Fibroblast of mammary gland (primary cell): ENCODE measurements around the gene CST5.

ENCODE experiments used
- DNase-seq: peaks from one replicate; pipeline ENCODE4 v3.0.0-alpha.2; 2010; ENCODE audit warnings: low read depth
- H3K4me3 ChIP-seq: 2 replicates; pipeline ENCODE4 v1.5.1; 2011; ENCODE audit warnings: low read depth, mild to moderate bottlenecking, low read length, moderate library complexity; ENCODE audit not compliant: control insufficient read depth
- TF ChIP-seq, protein P1 (sequence below): conservative IDR thresholded peaks from 2 replicates; pipeline ENCODE4 v1.5.1; 2011; ENCODE audit warnings: low read depth, low read length, inconsistent platforms; ENCODE audit not compliant: control insufficient read depth, insufficient read depth

The CST5 gene, protein sequence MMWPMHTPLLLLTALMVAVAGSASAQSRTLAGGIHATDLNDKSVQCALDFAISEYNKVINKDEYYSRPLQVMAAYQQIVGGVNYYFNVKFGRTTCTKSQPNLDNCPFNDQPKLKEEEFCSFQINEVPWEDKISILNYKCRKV

DNA sequence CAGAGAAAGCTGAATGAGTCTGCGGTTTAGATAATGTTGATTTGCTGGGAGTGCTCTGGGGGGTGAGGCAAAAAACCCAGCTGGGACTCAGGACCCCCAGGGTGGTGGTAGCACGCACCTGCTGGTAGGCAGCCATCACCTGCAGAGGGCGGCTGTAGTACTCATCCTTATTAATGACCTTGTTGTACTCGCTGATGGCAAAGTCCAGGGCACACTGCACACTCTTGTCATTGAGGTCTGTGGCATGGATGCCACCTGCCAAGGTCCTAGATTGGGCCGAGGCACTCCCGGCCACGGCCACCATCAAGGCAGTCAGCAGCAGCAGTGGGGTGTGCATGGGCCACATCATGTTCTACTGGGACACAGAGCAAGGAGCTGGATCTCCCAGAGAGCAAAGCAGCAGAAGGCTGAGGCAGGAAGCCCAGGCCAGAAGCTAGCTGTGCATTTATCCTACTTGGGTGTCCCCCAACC lies at the start of gene CST5:
TSS of gene CST5 (minus strand) at position 421 of the 471 bp plus-strand sequence. CDS start at position 349, 72 bp downstream.
- no peak within 1 kb of the TSS for H3K4me3 ChIP-seq
- DNase-seq = no peak
- TF ChIP-seq, protein P1, sequence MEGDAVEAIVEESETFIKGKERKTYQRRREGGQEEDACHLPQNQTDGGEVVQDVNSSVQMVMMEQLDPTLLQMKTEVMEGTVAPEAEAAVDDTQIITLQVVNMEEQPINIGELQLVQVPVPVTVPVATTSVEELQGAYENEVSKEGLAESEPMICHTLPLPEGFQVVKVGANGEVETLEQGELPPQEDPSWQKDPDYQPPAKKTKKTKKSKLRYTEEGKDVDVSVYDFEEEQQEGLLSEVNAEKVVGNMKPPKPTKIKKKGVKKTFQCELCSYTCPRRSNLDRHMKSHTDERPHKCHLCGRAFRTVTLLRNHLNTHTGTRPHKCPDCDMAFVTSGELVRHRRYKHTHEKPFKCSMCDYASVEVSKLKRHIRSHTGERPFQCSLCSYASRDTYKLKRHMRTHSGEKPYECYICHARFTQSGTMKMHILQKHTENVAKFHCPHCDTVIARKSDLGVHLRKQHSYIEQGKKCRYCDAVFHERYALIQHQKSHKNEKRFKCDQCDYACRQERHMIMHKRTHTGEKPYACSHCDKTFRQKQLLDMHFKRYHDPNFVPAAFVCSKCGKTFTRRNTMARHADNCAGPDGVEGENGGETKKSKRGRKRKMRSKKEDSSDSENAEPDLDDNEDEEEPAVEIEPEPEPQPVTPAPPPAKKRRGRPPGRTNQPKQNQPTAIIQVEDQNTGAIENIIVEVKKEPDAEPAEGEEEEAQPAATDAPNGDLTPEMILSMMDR = no peak

DNA sequence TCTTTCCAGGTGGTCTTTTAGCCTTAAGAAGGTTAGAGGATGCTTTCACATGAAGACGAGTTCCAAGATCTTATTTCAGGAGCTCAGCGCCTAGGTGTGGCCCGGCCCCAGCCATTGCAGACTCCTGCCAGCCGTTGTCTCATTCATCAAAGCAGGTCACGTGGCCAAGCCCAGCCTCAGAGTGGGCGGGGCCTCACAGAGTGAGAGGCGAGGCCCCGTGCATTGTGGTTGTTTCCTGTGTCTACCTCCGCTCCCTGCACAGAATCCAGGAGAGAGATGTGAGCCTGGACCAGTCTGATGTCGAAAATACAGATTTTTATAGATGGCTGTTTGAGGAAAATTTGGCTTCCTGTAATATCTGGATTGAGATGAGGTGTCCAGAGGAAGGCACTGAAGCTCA lies 49.2 kb upstream of the CST5 start:
- no peak for DNase-seq
- no peak overlapping the region for H3K4me3 ChIP-seq
- TF ChIP-seq, protein P1 = no peak

DNA sequence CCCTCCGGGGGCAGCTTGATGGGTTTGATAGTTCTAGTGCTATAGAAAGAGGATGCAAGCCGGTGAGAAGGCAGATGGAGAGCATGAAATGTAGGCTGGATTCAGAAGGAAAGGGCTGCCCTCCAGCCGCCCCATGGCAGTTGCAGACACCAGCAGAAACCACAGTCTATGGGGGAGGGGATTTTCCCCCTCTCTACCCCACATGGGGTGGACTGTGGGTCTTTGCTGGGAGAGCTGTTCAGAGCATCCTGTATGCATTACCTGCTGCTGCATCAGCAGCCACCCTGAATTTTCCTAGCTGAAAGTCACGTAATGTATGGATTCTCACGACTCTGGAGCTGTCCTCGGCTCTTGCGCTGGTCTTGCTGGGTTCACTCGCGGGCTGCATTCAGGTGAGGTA lies 48.8 kb upstream of the CST5 start:
- H3K4me3 ChIP-seq = no peak overlapping the region
- TF ChIP-seq, protein P1 = no peak
- no peak for DNase-seq

DNA sequence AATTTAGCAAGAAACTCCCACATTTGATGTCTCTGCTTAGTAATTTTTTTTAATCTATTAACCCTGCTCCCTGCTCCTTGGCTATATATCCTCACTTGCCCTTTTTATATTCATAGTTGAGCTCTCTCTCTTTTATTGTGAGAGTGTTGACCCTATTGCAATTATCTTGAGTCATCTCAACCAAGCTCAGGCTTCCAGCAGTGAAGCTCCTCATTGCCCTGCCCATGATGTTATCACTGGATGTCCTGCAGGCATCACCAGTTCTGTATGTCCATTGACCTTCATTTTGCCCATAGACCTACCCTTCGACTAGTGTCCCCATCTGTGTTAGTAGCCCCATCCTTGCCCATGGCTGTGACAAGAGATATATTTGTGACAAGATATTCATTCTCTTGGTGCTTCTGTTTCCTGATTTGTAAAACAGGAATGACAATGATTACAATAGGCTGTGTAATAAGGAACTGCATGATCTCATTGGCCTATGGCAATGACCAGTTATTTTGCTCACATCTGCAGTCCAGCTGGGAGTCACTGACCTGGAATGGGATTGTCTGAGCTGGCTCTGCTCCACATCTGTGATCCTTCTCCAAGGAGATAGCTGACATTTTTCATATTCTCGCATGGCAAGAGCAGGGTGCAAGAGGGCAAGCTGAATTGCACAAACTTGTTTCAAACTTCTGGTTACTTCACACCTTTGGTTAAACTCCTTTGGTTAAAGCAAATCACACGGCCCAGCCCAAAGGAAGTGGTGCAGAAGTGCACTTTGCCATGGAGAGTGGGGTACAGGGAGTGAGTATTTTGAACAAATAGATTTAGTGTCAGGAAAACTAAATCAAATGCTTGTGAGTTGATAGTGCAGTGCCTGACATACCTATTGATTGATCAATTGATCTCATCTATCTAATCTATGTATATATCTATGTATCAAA lies 47.7 kb upstream of the CST5 start:
- no peak overlapping the region for H3K4me3 ChIP-seq
- peak; percentile 43 for DNase-seq
- TF ChIP-seq, protein P1 = no peak

DNA sequence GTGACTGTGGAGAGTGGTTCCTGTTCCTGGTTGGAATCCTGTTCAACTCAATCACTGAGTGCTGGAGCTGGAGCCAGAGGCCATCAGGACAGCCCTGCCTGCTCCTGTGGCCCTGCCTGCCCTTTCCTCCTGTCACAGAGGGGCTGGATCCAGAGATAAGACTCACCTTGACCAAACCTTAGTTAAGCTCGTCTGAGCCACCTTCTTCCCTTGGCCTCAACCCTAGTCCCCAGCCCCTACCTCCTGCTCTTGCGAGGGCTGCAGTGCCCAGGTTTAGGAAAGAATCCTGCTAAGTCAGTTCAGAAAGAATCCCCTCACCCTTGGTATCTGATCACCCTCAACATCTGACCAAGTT lies 47.0 kb upstream of the CST5 start:
- H3K4me3 ChIP-seq = no peak overlapping the region
- TF ChIP-seq, protein P1 = no peak
- no peak for DNase-seq

DNA sequence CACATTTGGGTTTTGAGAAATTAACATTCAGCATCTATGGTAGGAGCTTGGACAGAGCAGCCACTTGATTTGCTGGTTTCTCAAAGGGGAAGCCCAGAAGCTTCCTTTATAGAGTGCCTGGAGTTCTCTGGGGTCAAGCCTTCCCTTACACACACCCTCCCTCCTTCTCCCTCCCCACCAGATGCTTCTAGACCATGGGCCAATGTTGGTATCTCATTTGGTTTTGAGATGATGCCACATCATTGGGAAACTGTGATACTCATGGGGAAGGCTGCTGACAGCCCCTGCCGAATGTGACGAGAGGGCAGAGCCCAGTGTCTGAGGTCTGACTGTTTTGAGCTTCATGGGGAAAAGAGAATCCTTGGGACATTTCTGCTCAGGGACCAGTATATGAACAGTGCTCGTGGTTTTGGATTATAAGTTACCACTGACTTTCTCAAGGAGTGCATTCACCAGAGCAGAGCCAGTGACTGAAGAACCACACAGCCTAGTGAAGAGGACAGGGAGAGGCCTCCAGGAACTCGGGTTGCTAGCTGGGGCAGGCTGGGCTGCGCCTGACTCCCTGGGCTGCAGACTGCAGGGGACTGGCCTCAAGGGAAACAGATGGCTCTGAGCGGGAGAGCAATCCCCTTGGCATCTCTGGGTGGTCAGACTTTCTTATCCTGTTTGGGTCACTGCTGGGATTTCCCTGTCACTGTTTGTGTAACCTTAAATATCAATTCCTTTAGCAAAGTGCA lies 46.4 kb upstream of the CST5 start:
- no peak for DNase-seq
- no peak overlapping the region for H3K4me3 ChIP-seq
- TF ChIP-seq, protein P1 = no peak
